K562 (cell line): ENCODE measurements around the gene GFM2. TPM values are rescaled to one million over a fixed set of nuclear protein-coding genes. Genes with fewer than 3 reads are reported as not detected.

ENCODE experiments used
- BCL6 ChIP-seq: fragments of 250-450 bp; sonication (Bioruptor Pico); IDR thresholded peaks from 2 replicates; pipeline ENCODE4 v1.4.0; 2020
- EP400 ChIP-seq: fragments of 450-650 bp; IDR thresholded peaks from 2 replicates; pipeline ENCODE4 v1.6.1; 2017; ENCODE audit warnings: antibody characterized with exemption, mild to moderate bottlenecking, moderate library complexity
- LEF1 ChIP-seq: fragments of 450-650 bp; IDR thresholded peaks from 2 replicates; pipeline ENCODE4 v1.6.1; 2016; ENCODE audit warnings: mild to moderate bottlenecking
- NCOA2 ChIP-seq, 2 experiments: fragments of 450-650 bp; IDR thresholded peaks; 2 replicates each; pipeline ENCODE4 v1.6.1; 2018; ENCODE audit warnings: mild to moderate bottlenecking in 2 of 2, moderate library complexity in 1 of 2; ENCODE audit not compliant: partially characterized antibody in 2 of 2
- OTX1 ChIP-seq: fragments of 450-650 bp; formaldehyde crosslinking; IDR thresholded peaks from 2 replicates; pipeline ENCODE4 v1.4.0; 2022; ENCODE audit warnings: mild to moderate bottlenecking
- POLR3G ChIP-seq: IDR thresholded peaks from 2 replicates; pipeline ENCODE4 v1.6.1; 2011; ENCODE audit not compliant: insufficient read length, insufficient replicate concordance; ENCODE audit errors: extremely low read depth
- RBM39 ChIP-seq: fragments of 200-400 bp; formaldehyde crosslinking; optimal IDR thresholded peaks from 2 replicates; pipeline ENCODE3; 2018; ENCODE audit warnings: low read depth, low read length
- SETDB1 ChIP-seq: IDR thresholded peaks from one replicate; pipeline ENCODE4 v1.6.1; 2012; ENCODE audit warnings: low read length, control low read depth, inconsistent platforms
- TAF7 ChIP-seq: fragments of 450-650 bp; IDR thresholded peaks from 2 replicates; pipeline ENCODE4 v1.6.1; 2016; ENCODE audit warnings: missing genetic modification characterization, missing compliant biosample characterization
- TRIM24 ChIP-seq, 2 experiments: fragments of 450-650 bp; IDR thresholded peaks; 2 replicates each; pipeline ENCODE4 v1.6.1; 2016
- ZBTB8A ChIP-seq: fragments of 450-650 bp; IDR thresholded peaks from 2 replicates; pipeline ENCODE4 v1.6.1; 2018; ENCODE audit warnings: mild to moderate bottlenecking, moderate library complexity; ENCODE audit not compliant: partially characterized antibody
- ZFX ChIP-seq: sonication (generic); formaldehyde crosslinking; IDR thresholded peaks from 2 replicates; pipeline ENCODE4 v1.8.0; 2022; ENCODE audit warnings: mild to moderate bottlenecking, missing genetic modification reagents, moderate library complexity
- ZNF224 ChIP-seq: sonication (generic); formaldehyde crosslinking; IDR thresholded peaks from 2 replicates; pipeline ENCODE4 v1.8.0; 2022; ENCODE audit warnings: mild to moderate bottlenecking, missing genetic modification reagents
- ZNF253 ChIP-seq: fragments of 250-450 bp; sonication (Bioruptor Pico); conservative IDR thresholded peaks from 2 replicates; pipeline ENCODE4 v1.6.1; 2021; ENCODE audit warnings: mild to moderate bottlenecking
- polyA plus RNA-seq, 8 experiments: library from polyadenylated mRNA; depleted of rRNA in 4 of 8; stranded (reverse) in 5 of 8; unstranded in 3 of 8; fragments of >200 nt; fragmentation: Nextera tagmentation in 2 of 8; fragmentation: Illumina TruSeq in 1 of 8; extraction: Ambion mirVana in 2 of 8; extraction: Trizol in 1 of 8; gene quantifications; 2 replicates each; pipeline versions ENCODE4 v1.2.1 to v1.2.3, GENCODE V29; 2011 to 2014; ENCODE audit warnings: inconsistent platforms in 1 of 8, missing spikeins in 1 of 8
- total RNA-seq, 7 experiments: library from RNA; depleted of rRNA in 6 of 7; stranded (reverse); fragments of >200 nt in 6 of 7; fragmentation: Illumina TruSeq in 2 of 7; extraction: Trizol in 2 of 7; gene quantifications; 2 replicates each; pipeline versions ENCODE4 v1.2.1 to v1.2.3, GENCODE V29; 2011 to 2021; ENCODE audit warnings: low replicate concordance in 1 of 7
- TF ChIP-seq, protein P1 (sequence below): sonication (generic); formaldehyde crosslinking; IDR thresholded peaks from 2 replicates; pipeline ENCODE4 v1.8.0; 2022; ENCODE audit warnings: mild to moderate bottlenecking, missing genetic modification reagents, borderline replicate concordance
- TF ChIP-seq, protein P2 (sequence below), 2 experiments: fragments of 250-450 bp in 1 of 2; fragments of 450-650 bp in 1 of 2; sonication (Bioruptor Pico) in 1 of 2; IDR thresholded peaks; 2 replicates each; pipeline versions ENCODE4 v1.6.1 to v1.8.0; 2016 to 2021; ENCODE audit warnings: mild to moderate bottlenecking in 2 of 2, moderate library complexity in 2 of 2, missing compliant biosample characterization in 1 of 2, missing genetic modification characterization in 1 of 2
- TF ChIP-seq, protein P3 (sequence below): sonication (generic); formaldehyde crosslinking; IDR thresholded peaks from 2 replicates; pipeline ENCODE4 v1.8.0; 2023; ENCODE audit warnings: mild to moderate bottlenecking, missing genetic modification reagents
- TF ChIP-seq, protein P4 (sequence below), 3 experiments: fragments of 200-800 bp in 1 of 3; fragments of 250-450 bp in 1 of 3; fragments of 450-650 bp in 1 of 3; sonication (Bioruptor Pico) in 1 of 3; sonication (Bioruptor generic) in 1 of 3; formaldehyde crosslinking in 1 of 3; IDR thresholded peaks; 2 replicates each; pipeline versions ENCODE4 v1.6.1 to v1.8.0; 2016 to 2022; ENCODE audit warnings: mild to moderate bottlenecking in 2 of 3, missing genetic modification characterization in 2 of 3, missing compliant biosample characterization in 1 of 3, moderate library complexity in 1 of 3

The GFM2 gene
- total and polyA plus RNA-seq, 9 of the 15 experiments (the other 6 are each of a cell fraction or from before 2014, with no cell fraction given), result 32.8 to 78.2 (median 52.5) TPM

DNA sequence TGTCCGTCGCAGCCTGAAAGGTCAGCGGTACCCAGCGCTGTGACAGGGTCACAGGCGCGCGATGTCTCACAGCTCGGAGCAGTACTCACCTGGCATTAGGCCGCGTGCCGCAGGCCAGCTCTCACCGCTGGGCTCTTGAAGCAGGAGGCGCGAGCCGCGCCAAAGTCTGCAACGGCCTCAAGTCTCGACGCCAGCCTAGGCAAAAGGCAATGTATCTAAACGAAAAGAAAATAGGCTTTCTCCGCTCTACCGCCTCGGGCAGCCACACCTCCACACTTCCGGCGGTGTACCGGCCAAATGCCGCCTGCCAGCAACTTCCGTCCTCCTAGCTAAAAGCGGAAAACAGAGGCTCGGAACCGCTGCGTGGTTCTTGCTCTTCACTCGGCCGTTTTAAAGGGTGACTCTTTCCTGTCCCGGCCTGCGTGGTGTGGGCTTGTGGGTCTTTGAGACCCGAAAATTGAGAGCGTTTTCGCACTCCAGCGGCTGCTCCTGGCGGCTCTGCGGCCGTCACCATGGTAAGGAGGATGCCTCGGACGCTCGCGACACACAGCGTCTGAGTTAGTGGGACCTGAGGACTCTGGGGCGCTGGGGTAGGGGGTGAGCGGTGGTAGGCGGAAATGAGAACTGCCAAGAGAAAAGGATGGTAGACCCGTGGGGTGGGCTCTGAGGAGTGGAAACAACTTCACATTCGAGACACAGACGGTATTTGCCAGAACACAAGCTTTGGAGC is at the start of gene GFM2, which contains the start of gene NSA2 (continued):
- TF ChIP-seq RBM39, result peak; percentile 72
- TF ChIP-seq, protein P1, sequence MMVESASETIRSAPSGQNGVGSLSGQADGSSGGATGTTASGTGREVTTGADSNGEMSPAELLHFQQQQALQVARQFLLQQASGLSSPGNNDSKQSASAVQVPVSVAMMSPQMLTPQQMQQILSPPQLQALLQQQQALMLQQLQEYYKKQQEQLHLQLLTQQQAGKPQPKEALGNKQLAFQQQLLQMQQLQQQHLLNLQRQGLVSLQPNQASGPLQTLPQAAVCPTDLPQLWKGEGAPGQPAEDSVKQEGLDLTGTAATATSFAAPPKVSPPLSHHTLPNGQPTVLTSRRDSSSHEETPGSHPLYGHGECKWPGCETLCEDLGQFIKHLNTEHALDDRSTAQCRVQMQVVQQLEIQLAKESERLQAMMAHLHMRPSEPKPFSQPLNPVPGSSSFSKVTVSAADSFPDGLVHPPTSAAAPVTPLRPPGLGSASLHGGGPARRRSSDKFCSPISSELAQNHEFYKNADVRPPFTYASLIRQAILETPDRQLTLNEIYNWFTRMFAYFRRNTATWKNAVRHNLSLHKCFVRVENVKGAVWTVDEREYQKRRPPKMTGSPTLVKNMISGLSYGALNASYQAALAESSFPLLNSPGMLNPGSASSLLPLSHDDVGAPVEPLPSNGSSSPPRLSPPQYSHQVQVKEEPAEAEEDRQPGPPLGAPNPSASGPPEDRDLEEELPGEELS, result no peak
- TF ChIP-seq ZBTB8A, result no peak
- peak; percentile 75 for TF ChIP-seq ZFX
- TF ChIP-seq, protein P2, sequence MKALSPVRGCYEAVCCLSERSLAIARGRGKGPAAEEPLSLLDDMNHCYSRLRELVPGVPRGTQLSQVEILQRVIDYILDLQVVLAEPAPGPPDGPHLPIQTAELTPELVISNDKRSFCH (CRISPR knock-in tag; IDR thresholded peaks at IDR 0.05), result no peak
- TF ChIP-seq, protein P2 (tag; IDR thresholded peaks at IDR 0.05), result peak; percentile 82
- TF ChIP-seq, protein P3, sequence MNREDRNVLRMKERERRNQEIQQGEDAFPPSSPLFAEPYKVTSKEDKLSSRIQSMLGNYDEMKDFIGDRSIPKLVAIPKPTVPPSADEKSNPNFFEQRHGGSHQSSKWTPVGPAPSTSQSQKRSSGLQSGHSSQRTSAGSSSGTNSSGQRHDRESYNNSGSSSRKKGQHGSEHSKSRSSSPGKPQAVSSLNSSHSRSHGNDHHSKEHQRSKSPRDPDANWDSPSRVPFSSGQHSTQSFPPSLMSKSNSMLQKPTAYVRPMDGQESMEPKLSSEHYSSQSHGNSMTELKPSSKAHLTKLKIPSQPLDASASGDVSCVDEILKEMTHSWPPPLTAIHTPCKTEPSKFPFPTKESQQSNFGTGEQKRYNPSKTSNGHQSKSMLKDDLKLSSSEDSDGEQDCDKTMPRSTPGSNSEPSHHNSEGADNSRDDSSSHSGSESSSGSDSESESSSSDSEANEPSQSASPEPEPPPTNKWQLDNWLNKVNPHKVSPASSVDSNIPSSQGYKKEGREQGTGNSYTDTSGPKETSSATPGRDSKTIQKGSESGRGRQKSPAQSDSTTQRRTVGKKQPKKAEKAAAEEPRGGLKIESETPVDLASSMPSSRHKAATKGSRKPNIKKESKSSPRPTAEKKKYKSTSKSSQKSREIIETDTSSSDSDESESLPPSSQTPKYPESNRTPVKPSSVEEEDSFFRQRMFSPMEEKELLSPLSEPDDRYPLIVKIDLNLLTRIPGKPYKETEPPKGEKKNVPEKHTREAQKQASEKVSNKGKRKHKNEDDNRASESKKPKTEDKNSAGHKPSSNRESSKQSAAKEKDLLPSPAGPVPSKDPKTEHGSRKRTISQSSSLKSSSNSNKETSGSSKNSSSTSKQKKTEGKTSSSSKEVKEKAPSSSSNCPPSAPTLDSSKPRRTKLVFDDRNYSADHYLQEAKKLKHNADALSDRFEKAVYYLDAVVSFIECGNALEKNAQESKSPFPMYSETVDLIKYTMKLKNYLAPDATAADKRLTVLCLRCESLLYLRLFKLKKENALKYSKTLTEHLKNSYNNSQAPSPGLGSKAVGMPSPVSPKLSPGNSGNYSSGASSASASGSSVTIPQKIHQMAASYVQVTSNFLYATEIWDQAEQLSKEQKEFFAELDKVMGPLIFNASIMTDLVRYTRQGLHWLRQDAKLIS (CRISPR knock-in tag), result peak; percentile 38; the same call in 1 of the 2 replicates
- TF ChIP-seq POLR3G, result no peak
- peak; percentile 54 for TF ChIP-seq LEF1
- no peak for TF ChIP-seq SETDB1
- peak; percentile 71; the same call in 1 of the 2 replicates for TF ChIP-seq TAF7 (tag)
- TF ChIP-seq ZNF224 (CRISPR knock-in tag), result no peak
- TF ChIP-seq ZNF253 (CRISPR knock-in tag), result no peak
- TF ChIP-seq NCOA2 (IDR thresholded peaks at IDR 0.05; ENCODE audit: partially characterized antibody in 2 of 2), result no peak
- TF ChIP-seq TRIM24 (IDR thresholded peaks at IDR 0.05), result peak in 1 of 2 experiments; percentile 99; a peak in 2 of 4 replicates
- peak; percentile 94 for TF ChIP-seq EP400
- peak; percentile 84 for TF ChIP-seq OTX1 (CRISPR knock-in tag)
- TF ChIP-seq BCL6 (CRISPR knock-in tag), result no peak
- TF ChIP-seq, protein P4, sequence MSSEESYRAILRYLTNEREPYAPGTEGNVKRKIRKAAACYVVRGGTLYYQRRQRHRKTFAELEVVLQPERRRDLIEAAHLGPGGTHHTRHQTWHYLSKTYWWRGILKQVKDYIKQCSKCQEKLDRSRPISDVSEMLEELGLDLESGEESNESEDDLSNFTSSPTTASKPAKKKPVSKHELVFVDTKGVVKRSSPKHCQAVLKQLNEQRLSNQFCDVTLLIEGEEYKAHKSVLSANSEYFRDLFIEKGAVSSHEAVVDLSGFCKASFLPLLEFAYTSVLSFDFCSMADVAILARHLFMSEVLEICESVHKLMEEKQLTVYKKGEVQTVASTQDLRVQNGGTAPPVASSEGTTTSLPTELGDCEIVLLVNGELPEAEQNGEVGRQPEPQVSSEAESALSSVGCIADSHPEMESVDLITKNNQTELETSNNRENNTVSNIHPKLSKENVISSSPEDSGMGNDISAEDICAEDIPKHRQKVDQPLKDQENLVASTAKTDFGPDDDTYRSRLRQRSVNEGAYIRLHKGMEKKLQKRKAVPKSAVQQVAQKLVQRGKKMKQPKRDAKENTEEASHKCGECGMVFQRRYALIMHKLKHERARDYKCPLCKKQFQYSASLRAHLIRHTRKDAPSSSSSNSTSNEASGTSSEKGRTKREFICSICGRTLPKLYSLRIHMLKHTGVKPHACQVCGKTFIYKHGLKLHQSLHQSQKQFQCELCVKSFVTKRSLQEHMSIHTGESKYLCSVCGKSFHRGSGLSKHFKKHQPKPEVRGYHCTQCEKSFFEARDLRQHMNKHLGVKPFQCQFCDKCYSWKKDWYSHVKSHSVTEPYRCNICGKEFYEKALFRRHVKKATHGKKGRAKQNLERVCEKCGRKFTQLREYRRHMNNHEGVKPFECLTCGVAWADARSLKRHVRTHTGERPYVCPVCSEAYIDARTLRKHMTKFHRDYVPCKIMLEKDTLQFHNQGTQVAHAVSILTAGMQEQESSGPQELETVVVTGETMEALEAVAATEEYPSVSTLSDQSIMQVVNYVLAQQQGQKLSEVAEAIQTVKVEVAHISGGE (CRISPR knock-in tag; IDR thresholded peaks at IDR 0.05), result peak; percentile 98 to 100 (median 100)
